ENCODE measurements around the gene EXOC3L1.
A peak's percentile ranks its signal among the peaks of the same experiment; 100 is the strongest.

Gene EXOC3L1

GRCh38 chr16:67157892-67158635 lies 31.9 kb downstream of the EXOC3L1 start:
- no peak overlapping the region for H3K4me3 ChIP-seq (ENCODE audit: low read depth, low read length)
- ChIA-PET CTCF (interaction anchor here (0.9 to 13.2 kb wide), 23 partner anchors 9 to 316 kb away, joined by 3 to 241 read pairs (median 6); partner anchors contain the start of genes CES3, MATCAP1 and NOL3), POLR2A (no interaction called here)
- no peak for DNase-seq (ENCODE audit: low read depth, low spot score)
- TF ChIP-seq CTCF (IDR thresholded peaks at IDR 0.05; ENCODE audit: insufficient read depth, low read length, missing control alignments) = no peak

GRCh38 chr16:67157106-67157748 lies 32.7 kb downstream of the EXOC3L1 start:
- POLR2A ChIA-PET = no interaction called here

GRCh38 chr16:67156143-67156844 lies 33.6 kb downstream of the EXOC3L1 start:
- no peak overlapping the region for H3K4me3 ChIP-seq (ENCODE audit: low read depth, low read length)
- POLR2A ChIA-PET = no interaction called here
- CTCF ChIA-PET = interaction anchor here (0.7 to 13.2 kb wide), 30 partner anchors 11 to 318 kb away, joined by 3 to 241 read pairs (median 8); partner anchors contain the start of genes CBFB, CES3, EXOC3L1 and HSF4
- DNase-seq (ENCODE audit: low read depth, low spot score) = no peak
- no peak for TF ChIP-seq CTCF (IDR thresholded peaks at IDR 0.05; ENCODE audit: insufficient read depth, low read length, missing control alignments)

More at GRCh38 chr16:67157106-67157748, 32.7 kb downstream of the EXOC3L1 start:
- H3K4me3 ChIP-seq (ENCODE audit: low read depth, low read length) = no peak overlapping the region
- CTCF ChIA-PET = interaction anchor here (0.7 to 13.2 kb wide), 24 partner anchors 8 to 317 kb away, joined by 3 to 241 read pairs (median 5); partner anchors contain the start of genes CBFB, CES3 and NOL3
- no peak for DNase-seq (ENCODE audit: low read depth, low spot score)
- TF ChIP-seq CTCF (IDR thresholded peaks at IDR 0.05; ENCODE audit: insufficient read depth, low read length, missing control alignments) = no peak

GRCh38 chr16:67155295-67156142 lies 34.4 kb downstream of the EXOC3L1 start:
- TF ChIP-seq CTCF (IDR thresholded peaks at IDR 0.05; ENCODE audit: insufficient read depth, low read length, missing control alignments) = peak; percentile 85
- no peak for DNase-seq (ENCODE audit: low read depth, low spot score)
- peak overlapping the region; percentile 34 for H3K4me3 ChIP-seq (ENCODE audit: low read depth, low read length)
- ChIA-PET CTCF (interaction anchor here (0.6 to 13.2 kb wide), 63 partner anchors 8 to 527 kb away, joined by 3 to 241 read pairs (median 7); partner anchors contain the start of genes CBFB, CES3, CES4A and EXOC3L1), POLR2A (interaction anchor here (0.5 to 1.1 kb wide), 4 partner anchors 18 to 141 kb away, joined by 3 to 6 read pairs (median 3); no protein-coding TSS in a partner anchor)

GRCh38 chr16:67154578-67155294 lies 35.2 kb downstream of the EXOC3L1 start:
- TF ChIP-seq CTCF (IDR thresholded peaks at IDR 0.05; ENCODE audit: insufficient read depth, low read length, missing control alignments) = no peak
- ChIA-PET CTCF (interaction anchor here (0.6 to 13.2 kb wide), 62 partner anchors 9 to 356 kb away, joined by 3 to 241 read pairs (median 7); partner anchors contain the start of genes CBFB, CES3, CES4A and EXOC3L1), POLR2A (interaction anchor here (0.5 to 1.1 kb wide), 4 partner anchors 19 to 140 kb away, joined by 3 to 6 read pairs (median 3); no protein-coding TSS in a partner anchor)
- DNase-seq (ENCODE audit: low read depth, low spot score) = no peak
- H3K4me3 ChIP-seq (ENCODE audit: low read depth, low read length) = peak overlapping the region; percentile 34

All from AG04449 (cell line).